Measurements from ENCODE around the gene CNGA2.

The CNGA2 gene

DNA sequence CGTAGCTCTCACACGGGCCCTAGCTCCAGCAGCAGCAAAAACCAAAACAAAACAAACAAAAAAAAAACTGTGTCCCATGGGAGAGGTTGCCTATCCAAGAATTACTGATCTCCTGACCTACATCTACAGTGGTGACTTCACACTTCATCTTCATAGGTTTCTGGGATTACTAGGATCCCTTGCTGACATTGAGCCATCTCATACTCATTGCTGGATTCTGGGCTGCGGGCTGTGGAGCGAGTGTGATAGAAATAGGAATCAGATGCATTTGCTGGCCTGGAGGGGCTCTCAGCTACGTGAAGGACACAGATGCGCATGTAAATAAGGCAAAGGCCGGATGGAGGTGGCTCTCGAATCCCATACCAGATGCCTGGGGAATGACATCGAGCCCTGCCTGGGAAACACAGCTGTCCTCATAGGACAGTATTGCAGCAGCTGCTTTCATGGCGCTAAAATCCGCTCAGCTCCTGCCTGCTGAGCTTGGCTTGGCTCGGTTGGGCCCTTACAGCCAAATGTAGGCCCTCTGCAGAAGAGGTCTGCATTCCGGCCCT is 41.7 kb downstream of the CNGA2 start:
- no peaks in the 10 kb centered on the region for H3K9me3 Mint-ChIP-seq
- no peak overlapping the region for H3K27ac Mint-ChIP-seq
- no peak for ATAC-seq (replicated peaks)
- no peak overlapping the region for H3K4me3 Mint-ChIP-seq
- no peaks in the 10 kb centered on the region for H3K27me3 Mint-ChIP-seq
- no peak for DNase-seq
- no peaks in the 10 kb centered on the region for H3K4me1 Mint-ChIP-seq (ENCODE audit: low read depth in 2 of 2)
- H3K36me3 Mint-ChIP-seq (ENCODE audit: insufficient read depth): no peaks in the 10 kb centered on the region

DNA sequence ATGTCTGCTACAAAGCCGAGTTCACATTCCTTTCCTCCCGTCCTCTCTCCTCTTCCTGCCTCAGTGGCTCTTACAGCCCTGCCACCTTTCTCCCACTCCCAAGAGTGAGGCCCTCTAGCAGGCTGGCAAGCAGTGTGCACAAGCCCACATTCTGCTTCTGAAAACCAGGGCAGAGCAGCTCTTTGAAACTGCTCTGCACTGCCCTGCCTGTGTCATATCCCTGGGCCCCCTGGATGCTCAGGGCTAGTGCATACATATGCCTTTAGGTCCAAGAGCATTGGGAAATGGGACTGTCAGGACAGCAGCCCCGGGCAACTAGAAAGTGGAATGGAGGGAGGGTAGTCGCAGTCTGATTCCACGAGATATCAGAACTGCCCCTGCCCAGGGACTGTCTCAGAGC is 42.4 kb downstream of the CNGA2 start:
- Mint-ChIP-seq H3K27me3 (no peaks in the 10 kb centered on the region), H3K4me3 (no peak overlapping the region), H3K9me3 (no peaks in the 10 kb centered on the region), H3K27ac (no peak overlapping the region), H3K36me3 (ENCODE audit: insufficient read depth) (no peaks in the 10 kb centered on the region), H3K4me1 (ENCODE audit: low read depth in 2 of 2) (no peaks in the 10 kb centered on the region)
- ATAC-seq (replicated peaks) (no peak), DNase-seq (no peak)

DNA sequence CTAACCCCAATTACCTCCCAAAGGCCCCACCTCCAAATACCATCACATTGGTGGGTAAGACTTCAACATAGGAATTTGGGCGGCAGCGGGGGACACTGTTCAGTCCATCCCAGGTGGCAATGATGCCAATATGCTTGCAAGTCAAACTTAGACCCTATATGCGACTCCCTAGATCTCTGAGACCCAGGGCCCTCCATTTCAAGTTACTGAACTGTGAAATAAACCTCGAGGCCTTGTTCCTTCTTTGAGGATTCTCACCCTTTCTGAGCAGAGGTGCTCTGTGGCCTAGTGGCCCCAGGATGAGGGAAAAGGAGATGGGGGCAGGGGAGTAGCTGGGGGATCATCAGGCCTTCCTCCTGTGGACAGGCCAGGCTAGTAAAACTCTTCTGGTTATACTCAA is 44.7 kb downstream of the CNGA2 start:
- no peak for ATAC-seq (replicated peaks)

DNA sequence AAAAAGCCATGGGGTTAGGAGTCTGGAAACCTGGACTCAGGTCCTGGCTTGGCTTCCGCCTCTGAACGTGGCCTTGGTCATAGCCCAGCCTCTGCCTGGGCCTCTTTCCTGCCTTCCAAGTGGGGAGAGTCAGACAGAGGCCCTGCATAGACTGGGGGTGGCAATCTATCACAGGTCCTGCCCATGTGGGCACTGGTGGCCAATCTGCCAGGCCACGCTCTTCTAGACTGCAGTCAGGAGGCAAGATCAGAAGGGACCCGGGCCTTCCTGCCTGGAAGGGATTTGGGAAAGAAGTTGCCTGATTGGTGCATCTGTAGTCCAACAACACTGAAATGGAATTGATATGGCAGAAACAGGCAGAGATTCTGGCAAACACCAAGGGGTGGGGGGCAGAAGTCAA is 46.1 kb downstream of the CNGA2 start:
- H3K9me3 Mint-ChIP-seq: no peaks in the 10 kb centered on the region
- H3K4me1 Mint-ChIP-seq (ENCODE audit: low read depth in 2 of 2): no peaks in the 10 kb centered on the region
- no peak overlapping the region for H3K4me3 Mint-ChIP-seq
- H3K27ac Mint-ChIP-seq: no peak overlapping the region
- ATAC-seq (replicated peaks): no peak
- H3K27me3 Mint-ChIP-seq: no peaks in the 10 kb centered on the region
- DNase-seq: no peak
- no peaks in the 10 kb centered on the region for H3K36me3 Mint-ChIP-seq (ENCODE audit: insufficient read depth)

More for the DNA sequence above, 44.7 kb downstream of the CNGA2 start:
- Mint-ChIP-seq H3K4me1 (ENCODE audit: low read depth in 2 of 2) (no peaks in the 10 kb centered on the region), H3K4me3 (no peak overlapping the region), H3K36me3 (ENCODE audit: insufficient read depth) (no peaks in the 10 kb centered on the region), H3K27ac (no peak overlapping the region), H3K27me3 (no peaks in the 10 kb centered on the region), H3K9me3 (no peaks in the 10 kb centered on the region)
- no peak for DNase-seq

DNA sequence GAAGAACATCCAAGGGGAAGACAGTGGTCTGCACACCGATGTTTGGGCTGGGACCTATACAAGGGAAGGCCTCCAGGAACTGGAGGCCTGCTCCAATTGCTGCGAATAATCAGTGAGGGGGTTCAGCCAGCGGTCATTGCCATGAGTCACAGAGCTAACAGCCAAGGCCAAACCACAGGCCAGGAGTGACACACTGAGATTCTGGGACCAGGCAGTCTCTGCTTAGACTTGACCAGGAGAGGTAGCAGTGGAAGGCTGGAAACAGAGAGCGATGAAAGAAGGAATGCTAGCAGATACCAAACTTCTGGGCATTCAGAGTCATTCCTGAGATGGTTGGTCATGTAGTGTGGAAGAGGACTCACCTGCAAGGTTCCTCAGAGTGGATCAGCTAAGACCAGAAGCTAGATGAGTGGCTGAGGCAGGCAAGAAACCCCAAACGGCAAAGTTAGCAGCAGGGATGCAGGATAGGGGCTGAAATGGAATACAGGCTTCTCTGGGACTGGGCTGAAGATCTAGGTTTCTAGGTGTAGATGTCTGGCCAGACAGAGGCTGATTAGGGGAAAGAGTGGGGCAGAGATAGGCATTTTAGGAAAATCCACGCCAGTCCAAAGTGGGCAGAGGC is 54.7 kb downstream of the CNGA2 start:
- no peaks in the 10 kb centered on the region for H3K36me3 Mint-ChIP-seq (ENCODE audit: insufficient read depth)
- H3K27ac Mint-ChIP-seq: no peak overlapping the region
- ATAC-seq (replicated peaks) (no peak), DNase-seq (no peak)
- H3K4me1 Mint-ChIP-seq (ENCODE audit: low read depth in 2 of 2): no peaks in the 10 kb centered on the region
- no peak overlapping the region for H3K4me3 Mint-ChIP-seq
- no peaks in the 10 kb centered on the region for H3K9me3 Mint-ChIP-seq
- H3K27me3 Mint-ChIP-seq: peaks cover 0 to 10% of the 10 kb centered on the region in 2 donors

DNA sequence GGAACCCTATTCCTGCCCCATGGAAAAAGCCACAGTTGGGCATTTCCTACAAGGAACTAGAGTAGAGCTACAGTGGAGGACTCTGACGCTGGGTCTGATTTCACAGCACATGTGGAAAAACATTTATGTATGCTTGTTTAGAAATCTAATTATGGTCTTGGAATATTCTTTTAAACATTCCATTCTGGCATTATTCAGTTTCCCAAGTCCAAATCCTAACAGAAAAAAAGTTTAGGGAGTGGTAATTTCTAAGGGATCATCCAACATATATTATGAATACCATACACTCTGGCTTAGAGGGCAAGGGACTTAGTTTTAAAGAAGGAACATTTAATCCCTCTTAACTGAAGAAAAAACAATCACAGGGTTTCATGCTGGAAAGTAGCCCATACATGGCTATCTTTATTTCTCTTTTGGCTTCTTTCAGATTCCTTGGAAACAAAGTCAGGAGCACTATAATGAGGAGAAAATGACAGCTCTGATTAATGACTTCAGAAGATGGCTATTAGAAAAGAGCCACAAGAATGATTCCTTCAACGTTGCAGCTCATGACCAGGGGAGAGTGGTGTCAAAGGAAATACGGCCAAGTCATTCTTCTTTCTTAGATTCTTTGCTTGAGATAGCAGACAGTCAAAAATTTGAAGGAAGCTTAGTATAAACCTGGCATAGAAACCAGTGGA is 56.1 kb downstream of the CNGA2 start:
- Mint-ChIP-seq H3K27me3 (peaks cover 0 to 10% of the 10 kb centered on the region in 2 donors), H3K9me3 (no peaks in the 10 kb centered on the region), H3K27ac (no peak overlapping the region), H3K36me3 (ENCODE audit: insufficient read depth) (no peaks in the 10 kb centered on the region), H3K4me3 (no peak overlapping the region), H3K4me1 (ENCODE audit: low read depth in 2 of 2) (no peaks in the 10 kb centered on the region)
- no peak for ATAC-seq (replicated peaks)
- no peak for DNase-seq

DNA sequence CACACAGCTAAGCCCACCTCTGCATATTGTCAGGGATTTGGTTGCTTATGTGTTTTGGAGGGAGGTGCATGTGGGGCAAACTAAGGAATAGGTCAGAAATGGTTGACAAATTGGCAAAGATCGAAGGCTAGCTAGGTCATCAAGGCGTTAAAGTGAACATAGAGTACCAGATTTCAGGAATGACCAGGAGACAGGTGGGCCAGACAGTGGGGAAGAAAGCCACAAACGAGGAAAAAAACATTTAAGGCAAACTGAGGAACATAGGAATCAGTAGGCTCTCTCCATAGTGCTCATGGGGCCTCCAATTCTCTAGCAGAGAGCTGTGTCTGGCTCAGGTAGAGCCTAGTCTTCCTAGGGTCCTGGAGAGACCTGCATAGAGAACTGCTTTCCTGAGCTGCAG is 57.4 kb downstream of the CNGA2 start:
- H3K4me1 Mint-ChIP-seq (ENCODE audit: low read depth in 2 of 2): no peaks in the 10 kb centered on the region
- no peak for DNase-seq
- H3K27me3 Mint-ChIP-seq: peaks cover 0 to 10% of the 10 kb centered on the region in 2 donors
- no peak for ATAC-seq (replicated peaks)
- H3K27ac Mint-ChIP-seq: no peak overlapping the region
- no peaks in the 10 kb centered on the region for H3K36me3 Mint-ChIP-seq (ENCODE audit: insufficient read depth)
- no peaks in the 10 kb centered on the region for H3K9me3 Mint-ChIP-seq
- H3K4me3 Mint-ChIP-seq: no peak overlapping the region

DNA sequence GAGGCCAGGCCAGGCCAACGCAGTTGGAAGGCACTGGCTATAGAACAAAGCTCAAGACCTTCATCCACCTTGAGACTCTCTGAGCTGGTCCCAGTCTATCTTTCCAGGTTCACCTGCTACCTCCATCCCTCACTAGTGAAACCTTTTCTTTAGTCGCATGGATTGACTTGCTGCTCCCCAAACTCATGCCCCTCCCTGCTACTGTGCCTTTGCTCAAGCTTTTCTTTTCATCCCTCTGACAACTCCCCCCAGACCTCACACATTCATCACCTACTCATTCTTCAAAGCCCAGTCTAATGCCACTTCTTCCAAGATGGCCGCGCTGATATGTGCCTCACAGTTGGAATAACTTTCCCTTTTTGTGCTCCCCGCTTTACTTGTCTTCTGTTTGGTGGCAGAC is 58.0 kb downstream of the CNGA2 start:
- Mint-ChIP-seq H3K27me3 (peaks cover 0 to 10% of the 10 kb centered on the region in 2 donors), H3K4me1 (ENCODE audit: low read depth in 2 of 2) (no peaks in the 10 kb centered on the region), H3K36me3 (ENCODE audit: insufficient read depth) (no peaks in the 10 kb centered on the region), H3K9me3 (no peaks in the 10 kb centered on the region), H3K27ac (no peak overlapping the region), H3K4me3 (no peak overlapping the region)
- no peak for ATAC-seq (replicated peaks)
- DNase-seq: no peak

DNA sequence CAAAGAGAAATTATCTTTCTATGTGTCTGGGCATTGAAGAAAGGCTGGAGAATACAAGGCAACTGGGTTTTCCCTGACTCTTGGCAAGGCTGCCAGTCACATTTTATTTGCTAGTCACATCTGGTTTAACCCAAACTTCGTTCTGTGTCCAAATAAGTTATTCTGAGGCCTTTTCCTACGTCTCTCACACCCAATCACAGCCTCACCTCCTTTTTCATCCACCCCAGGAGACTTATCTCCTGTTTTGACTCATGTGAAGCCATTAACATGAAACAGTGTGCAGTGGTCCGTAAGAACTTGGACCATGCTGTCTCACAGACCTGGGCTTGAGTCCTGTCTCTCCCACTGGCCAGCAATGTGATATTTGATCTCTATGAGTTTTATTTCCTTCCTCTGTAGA is 59.3 kb downstream of the CNGA2 start:
- H3K27ac Mint-ChIP-seq: no peak overlapping the region
- H3K9me3 Mint-ChIP-seq: no peaks in the 10 kb centered on the region
- H3K36me3 Mint-ChIP-seq (ENCODE audit: insufficient read depth): no peaks in the 10 kb centered on the region
- no peak for ATAC-seq (replicated peaks)
- DNase-seq: no peak
- peaks cover 0 to 3% of the 10 kb centered on the region in 2 donors for H3K4me1 Mint-ChIP-seq (ENCODE audit: low read depth in 2 of 2)
- peaks cover 0 to 9% of the 10 kb centered on the region in 2 donors for H3K27me3 Mint-ChIP-seq
- no peak overlapping the region for H3K4me3 Mint-ChIP-seq

Data from effector memory CD8-positive, alpha-beta T cell (primary cell).